Measurements from ENCODE around the gene SRCAP. TPM values are rescaled to one million over a fixed set of nuclear protein-coding genes. Genes with fewer than 3 reads are reported as not detected.
"Not testable (repeated sequence)": the region's sequence is repeated elsewhere in the genome, so short reads cannot be mapped to it uniquely, and the experiment has no call there.

SRCAP gene
- polyA plus RNA-seq, 3 donors = 38.6 to 55.8 (median 43.9) TPM

- no peak for DNase-seq
These were observed 3.9 kb upstream of the SRCAP start for GRCh38 chr16:30694926-30695693.

GRCh38 chr16:30696646-30697045 is 2.3 kb upstream of the SRCAP start:
- DNase-seq = not testable (repeated sequence)

DNA sequence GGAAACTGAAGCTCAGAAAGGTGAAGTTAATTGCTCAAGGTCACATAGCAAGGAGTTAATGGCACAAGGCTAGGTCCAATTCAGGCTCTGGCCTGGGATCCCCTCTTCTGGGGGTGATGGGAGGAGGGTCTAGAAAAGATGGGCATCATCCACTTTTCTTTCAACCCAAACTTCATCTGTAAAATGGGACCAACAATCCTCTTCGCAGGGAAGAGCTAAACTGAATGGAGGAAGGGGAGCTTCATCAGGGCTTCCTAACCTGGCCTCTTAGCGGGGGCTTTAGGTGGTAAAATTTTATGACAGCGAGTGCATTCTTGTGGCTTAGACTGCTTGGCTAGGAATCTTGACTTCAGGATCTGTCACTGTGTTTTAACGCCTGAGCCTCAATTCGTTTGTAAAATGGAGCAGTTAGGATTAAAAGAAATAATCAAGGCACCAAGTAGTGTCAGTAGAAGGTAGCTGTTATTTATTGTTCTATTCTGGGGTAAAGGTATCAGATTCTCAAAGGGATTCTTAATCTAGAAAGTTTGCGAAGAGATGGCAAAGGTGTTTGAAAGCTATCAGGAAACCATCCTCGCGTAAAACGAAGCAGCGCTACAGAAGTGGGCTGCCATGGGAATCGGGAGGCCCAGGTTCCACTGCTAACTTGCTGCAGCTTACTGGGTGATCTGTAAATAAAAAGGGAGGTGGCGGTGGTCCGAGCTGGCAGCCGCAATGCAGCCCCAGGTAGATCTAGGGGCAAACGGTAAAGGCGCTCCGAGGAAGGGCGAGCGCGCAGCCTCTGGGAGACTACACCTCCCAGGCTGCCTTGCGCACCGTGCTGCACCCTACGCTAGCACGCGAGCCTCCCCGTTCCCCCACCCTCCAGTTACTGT is 1.5 kb upstream of the SRCAP start:
- DNase-seq = no peak

DNA sequence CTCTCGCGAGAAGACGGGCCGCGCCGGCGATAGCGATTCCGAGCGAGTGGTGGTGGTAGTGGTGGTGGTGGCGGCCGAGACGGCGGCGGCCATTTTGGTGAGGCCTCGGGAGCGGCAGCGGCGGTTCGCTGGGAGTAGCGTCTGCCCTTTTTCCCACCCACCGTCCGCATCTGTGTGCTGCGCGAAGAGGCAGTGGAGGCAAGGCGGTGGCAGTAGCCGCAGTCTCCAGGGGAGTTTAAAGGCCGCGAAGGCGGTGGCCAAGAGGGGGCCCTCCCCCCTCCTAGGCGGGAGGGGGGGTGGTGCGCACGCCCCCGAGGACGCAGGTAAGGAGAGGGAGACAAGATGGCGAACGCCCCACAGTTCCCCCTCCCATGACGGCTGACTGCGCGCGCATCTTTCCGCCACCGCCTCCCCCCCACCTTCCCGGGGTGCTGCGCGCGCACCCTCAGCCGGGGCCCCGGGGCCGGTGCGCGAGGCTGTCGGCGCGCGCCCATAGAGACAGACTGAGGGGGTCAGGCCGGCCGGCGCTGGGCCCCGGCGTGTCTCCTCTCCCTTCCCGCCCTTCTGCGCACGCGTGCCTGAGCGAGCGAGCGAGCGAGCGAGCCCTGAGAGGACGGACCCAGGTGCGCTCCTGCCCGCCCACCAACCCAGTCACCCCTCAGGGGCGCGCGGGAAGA is 694 bp upstream of the SRCAP start:
- DNase-seq = peak; percentile 97

DNA sequence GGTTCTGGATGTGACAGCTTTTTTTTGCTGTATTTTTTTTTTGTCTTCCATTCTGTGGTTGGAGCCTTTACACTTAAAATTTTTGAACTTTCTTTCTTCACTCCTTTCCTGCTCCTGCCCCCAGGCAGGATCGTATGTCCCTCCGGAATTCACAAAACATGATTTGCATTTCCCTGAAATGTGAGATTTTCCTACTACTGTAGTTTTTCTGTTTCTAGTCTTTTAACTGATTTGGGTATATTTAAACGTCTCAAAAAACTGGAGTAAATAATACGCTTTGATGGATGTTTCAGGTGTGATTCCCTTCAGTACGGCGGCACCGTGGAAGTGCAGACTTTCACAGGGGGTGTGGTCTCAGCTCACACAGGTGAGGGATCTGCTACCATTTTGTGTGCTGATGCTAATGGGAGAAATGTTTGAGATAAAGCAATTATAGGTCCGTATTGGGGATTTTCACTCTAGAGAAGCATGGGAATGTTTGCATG is 686 bp downstream of the SRCAP start:
- no peak for DNase-seq

DNA sequence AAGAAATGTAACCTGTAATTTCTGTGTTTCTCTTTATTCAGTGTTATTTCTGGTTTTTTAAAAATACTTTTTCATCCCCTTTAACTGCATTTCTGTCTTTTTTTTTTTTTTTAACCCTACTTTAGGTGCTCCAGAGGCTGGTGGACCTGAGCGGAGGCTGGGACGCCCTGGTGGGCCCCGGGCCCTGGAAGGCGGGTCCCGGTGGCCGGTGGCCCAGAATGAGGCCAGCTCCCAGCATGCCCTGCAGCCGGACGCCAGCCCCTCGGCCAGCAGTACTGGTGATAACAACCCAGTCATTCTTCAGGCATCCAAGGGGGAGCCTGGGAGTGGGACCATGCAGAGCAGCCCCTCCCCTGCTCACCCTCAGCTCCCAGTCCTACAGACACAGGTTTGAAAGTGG is 1.5 kb downstream of the SRCAP start:
- no peak for DNase-seq

DNA sequence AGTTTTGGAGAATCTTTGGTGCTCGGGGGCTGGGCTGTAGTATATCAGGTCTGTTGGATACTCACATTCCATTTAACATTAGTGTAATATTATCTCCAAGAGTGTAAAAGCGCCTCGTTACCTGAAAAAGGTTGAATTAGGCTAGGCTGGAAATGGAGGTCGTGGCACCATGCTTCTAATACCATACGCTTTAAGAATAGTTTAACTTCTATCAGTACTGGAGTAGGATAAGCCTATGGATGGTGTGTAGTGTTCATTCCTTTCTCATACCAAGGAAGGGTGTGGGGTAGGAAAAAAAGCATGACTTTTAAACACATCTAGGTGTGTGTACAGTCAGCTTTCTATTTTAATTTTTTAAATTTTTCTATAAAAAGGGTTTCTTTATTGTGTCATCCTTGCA is 2.0 kb downstream of the SRCAP start:
- DNase-seq = no peak

DNA sequence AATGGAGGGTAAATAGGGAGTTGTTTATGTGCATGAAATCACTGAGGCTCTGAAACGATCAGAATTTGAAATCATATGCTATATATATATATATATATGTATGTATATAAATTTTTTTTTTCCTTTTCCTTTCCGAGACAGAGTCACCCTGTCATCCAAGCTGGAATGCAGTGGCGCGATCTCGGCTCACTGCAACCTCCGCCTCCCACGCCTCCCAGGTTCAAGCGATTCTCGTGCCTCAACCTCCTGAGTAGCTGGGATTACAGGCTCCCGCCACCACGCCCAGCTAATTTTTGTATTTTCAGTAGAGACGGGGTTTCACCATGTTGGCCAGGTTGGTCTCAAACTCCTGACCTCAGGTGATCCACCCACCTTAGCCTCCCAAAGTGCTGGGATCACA is 4.1 kb downstream of the SRCAP start:
- DNase-seq = not testable (repeated sequence)

DNA sequence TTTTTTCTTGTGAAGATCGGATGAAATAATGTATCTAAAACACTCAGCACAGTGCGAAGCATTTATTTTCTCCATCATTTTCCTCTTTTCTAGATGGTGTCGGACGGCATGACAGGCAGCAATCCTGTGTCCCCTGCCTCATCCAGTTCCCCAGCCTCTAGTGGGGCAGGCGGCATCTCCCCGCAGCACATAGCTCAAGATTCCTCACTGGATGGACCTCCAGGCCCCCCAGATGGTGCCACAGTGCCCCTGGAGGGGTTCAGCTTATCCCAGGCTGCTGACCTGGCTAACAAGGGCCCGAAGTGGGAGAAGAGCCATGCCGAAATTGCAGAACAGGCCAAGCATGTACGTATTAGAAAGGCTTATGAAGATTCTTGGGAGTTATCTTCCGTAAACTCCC is 5.0 kb downstream of the SRCAP start:
- DNase-seq = no peak

DNA sequence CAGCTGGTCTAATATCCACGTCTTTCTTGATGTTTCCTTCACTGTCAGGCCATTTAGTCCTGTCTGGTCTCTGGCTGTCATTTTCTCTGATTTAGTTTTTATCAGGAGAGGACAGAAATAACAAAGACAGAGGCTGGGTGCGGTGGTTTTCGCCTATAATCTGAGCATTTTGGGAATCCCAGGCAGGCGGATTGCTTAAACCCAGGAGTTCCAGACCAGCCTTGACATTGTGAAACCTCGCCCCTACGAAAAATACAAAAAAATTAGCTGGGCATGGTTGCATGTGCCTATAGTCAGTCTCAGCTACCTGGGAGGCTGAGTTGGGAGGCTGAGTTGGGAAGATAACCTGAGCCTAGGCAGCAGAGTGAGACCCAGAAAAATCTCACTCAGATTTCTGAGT is 7.1 kb downstream of the SRCAP start:
- DNase-seq = no peak

DNA sequence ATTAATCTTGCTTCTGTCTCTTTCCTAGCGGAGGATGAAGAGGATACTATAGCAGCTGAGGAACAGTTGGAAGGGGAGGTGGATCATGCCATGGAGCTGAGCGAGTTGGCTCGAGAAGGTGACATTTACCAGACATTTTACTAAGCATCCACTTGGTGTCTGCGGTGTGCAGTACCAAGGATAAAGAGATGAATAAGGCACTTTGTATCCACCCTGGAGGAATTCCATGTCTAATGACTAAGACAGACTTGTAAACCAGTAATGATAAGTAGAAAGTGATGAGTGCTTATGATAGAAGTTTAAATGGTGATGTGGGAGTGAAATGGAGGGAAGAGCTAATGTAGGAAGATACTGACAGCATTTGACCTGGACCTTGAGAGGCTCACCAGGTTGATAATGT is 12.0 kb downstream of the SRCAP start:
- no peak for DNase-seq

- DNase-seq = no peak
These were observed 12.7 kb downstream of the SRCAP start for GRCh38 chr16:30711712-30712111.

- no peak for DNase-seq
These were observed 16.9 kb downstream of the SRCAP start for GRCh38 chr16:30715750-30716445.

DNA sequence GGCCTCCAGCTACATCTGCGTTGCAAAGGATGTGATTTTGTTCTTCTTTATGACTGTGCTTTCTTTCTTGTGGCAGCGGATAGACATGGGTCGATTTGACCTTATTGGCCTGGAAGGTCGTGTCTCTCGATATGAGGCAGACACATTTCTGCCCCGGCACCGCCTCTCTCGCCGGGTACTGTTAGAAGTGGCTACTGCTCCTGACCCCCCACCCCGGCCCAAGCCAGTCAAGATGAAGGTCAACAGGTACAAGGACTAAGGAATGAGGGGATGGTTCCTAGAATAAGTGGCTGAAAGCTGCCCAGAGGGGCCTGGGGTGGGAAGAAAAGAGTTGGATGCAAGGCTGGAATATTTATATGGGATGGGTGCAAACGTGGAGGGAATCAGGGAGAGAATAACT is 21.1 kb downstream of the SRCAP start:
- DNase-seq = no peak

GRCh38 chr16:30720694-30721093 is 21.7 kb downstream of the SRCAP start:
- no peak for DNase-seq

DNA sequence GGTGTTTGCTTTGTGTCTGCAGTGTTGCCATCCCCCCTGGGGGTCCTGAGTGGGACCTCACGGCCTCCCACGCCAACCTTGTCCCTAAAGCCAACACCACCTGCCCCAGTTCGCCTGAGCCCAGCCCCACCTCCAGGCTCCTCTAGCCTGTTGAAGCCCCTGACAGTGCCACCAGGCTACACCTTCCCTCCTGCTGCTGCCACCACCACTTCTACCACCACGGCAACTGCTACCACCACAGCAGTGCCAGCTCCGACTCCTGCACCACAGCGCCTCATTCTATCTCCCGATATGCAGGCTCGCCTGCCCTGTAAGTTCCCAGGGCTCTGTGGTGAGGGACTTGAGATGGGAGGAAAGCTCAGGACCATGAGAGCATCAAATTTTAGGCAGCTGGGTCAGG is 22.2 kb downstream of the SRCAP start:
- DNase-seq = no peak

GRCh38 chr16:30721606-30722005 is 22.6 kb downstream of the SRCAP start:
- no peak for DNase-seq

- no peak for DNase-seq
These were observed 23.5 kb downstream of the SRCAP start for GRCh38 chr16:30722443-30722842.

DNA sequence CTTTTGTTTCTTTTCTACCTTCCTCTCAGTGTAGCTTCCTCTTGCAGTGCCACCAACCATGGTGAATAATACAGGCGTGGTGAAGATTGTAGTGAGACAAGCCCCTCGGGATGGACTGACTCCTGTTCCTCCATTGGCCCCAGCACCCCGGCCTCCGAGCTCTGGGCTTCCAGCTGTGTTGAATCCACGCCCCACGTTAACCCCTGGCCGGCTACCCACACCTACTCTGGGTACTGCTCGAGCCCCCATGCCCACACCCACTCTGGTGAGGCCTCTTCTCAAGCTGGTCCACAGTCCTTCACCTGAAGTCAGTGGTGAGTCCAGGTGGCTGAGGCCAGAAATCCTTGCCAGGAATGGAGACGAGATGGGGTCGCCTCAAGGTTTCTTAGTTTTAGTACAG is 23.9 kb downstream of the SRCAP start:
- DNase-seq = no peak

GRCh38 chr16:30723725-30724355 is 24.9 kb downstream of the SRCAP start:
- no peak for DNase-seq

DNA sequence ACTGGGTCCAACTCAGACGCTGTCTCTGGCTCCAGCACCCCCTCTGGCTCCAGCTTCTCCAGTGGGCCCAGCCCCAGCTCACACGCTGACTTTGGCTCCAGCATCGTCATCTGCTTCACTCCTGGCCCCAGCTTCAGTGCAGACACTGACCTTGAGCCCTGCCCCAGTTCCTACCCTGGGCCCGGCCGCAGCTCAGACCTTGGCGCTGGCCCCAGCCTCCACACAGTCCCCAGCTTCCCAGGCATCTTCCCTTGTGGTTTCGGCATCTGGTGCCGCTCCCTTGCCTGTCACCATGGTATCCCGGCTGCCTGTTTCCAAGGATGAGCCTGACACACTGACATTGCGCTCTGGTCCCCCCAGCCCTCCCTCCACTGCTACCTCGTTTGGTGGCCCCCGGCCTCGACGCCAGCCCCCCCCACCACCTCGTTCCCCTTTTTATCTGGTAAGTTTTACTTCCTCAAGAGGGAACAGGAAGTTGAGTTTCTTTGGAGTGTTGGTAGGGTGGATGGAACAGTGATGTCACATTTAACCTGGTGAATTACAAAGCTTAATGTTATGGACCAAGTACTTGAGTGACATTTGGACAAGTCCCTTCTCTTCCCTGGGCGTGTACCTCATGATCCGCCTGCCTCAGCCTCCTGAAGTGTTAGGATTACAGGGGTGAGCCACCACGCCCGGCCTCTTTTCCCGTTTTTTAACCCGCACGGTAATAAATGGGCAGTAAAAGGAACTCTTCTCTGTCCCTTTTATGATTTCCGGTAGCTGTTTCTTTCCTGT is 25.9 kb downstream of the SRCAP start:
- DNase-seq = no peak
